Measurements from ENCODE around the gene ARL2. TPM values are rescaled to one million over a fixed set of nuclear protein-coding genes. Genes with fewer than 3 reads are reported as not detected.

ARL2 gene
- total RNA-seq, 2 experiments from 2014 or later = 114 TPM

DNA sequence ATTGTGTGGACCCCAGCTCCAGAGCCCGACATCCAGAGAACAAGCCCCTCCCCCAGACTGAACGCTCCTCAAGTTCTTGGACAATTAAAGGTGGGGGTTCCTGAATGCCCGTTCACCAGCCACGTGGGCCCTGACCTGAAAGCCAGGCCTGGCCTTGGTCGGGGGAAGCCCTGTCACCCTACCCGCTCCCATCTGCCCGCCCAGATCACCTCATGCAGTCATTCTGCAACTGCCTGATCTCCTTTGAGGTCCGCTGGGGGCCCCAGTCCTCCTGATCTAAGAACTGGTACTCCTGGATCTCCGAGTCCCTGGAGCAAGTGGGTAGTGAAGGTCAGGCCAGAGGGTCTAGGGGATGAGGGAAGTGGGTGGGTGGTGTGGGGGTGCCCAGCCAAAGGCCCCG, 53.5 kb downstream of the ARL2 start:
- DNase-seq = no peak
- no peak overlapping the region for H3K4me3 Mint-ChIP-seq

DNA sequence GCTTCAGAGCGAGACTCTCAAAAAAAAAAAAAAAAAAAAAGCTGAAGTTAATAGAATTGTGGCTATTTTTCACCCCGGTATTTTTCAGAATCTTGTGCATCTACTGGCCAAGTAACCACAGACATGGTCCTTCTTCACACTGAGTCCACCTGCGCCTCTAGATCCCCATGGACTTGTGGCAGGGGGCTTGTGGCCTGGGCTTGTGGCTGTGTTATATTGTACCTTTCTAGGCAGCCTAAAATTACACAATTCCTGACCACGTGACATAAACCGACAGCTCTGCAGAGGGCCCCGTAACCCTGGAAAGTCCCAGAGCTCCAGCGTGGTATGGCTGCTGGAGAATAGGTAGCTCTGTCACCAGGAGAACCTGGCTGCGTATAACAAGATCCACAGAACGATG, 55.3 kb downstream of the ARL2 start:
- Mint-ChIP-seq H3K36me3 (peaks cover 3% of the 10 kb centered on the region), H3K4me3 (no peak overlapping the region), H3K27ac (no peak overlapping the region), H3K27me3 (no peaks in the 10 kb centered on the region), H3K4me1 (no peaks in the 10 kb centered on the region), H3K9me3 (no peaks in the 10 kb centered on the region)
- DNase-seq = no peak

More for the DNA sequence above, 53.5 kb downstream of the ARL2 start:
- no peak overlapping the region for H3K27ac Mint-ChIP-seq
- no peaks in the 10 kb centered on the region for H3K36me3 Mint-ChIP-seq
- no peaks in the 10 kb centered on the region for H3K9me3 Mint-ChIP-seq
- no peaks in the 10 kb centered on the region for H3K4me1 Mint-ChIP-seq
- peaks cover 1% of the 10 kb centered on the region for H3K27me3 Mint-ChIP-seq

Other genes with a start within 250 kb of the ARL2 start
- gene SF1, start 235.6 kb upstream of the ARL2 start, total RNA-seq = 100 to 1,000 TPM; 453 to 463 TPM
- 10 to 100 TPM; 60.4 to 63.8 TPM for gene MAP4K2, start 210.9 kb upstream of the ARL2 start, total RNA-seq
- 10 to 100 TPM; 35.8 to 37.0 TPM for gene MEN1, start 203.6 kb upstream of the ARL2 start, total RNA-seq
- gene CDC42BPG, start 169.5 kb upstream of the ARL2 start, total RNA-seq = under 1 TPM; 0.46 to 0.54 TPM
- 100 to 1,000 TPM; 103 to 112 TPM for gene EHD1, start 135.5 kb upstream of the ARL2 start, total RNA-seq
- 10 to 100 TPM; 17.3 to 18.0 TPM for gene ATG2A, start 97.0 kb upstream of the ARL2 start, total RNA-seq
- gene PPP2R5B, start 89.5 kb upstream of the ARL2 start, total RNA-seq = 10 to 100 TPM; 11.3 to 11.4 TPM
- not detected for gene GPHA2, start 78.3 kb upstream of the ARL2 start, total RNA-seq
- gene MAJIN, start 42.1 kb upstream of the ARL2 start, total RNA-seq = under 1 TPM in 1 of 2 experiments, not detected in 1; 0.14 TPM
- gene BATF2, start 17.2 kb upstream of the ARL2 start, total RNA-seq = under 1 TPM in 1 of 2 experiments, not detected in 1; 0.08 TPM
- 1 to 10 TPM; 7.3 to 9.0 TPM for gene SNX15, start 13.3 kb downstream of the ARL2 start, total RNA-seq
- gene SAC3D1, start 27.1 kb downstream of the ARL2 start, total RNA-seq = 10 to 100 TPM; 16.2 to 17.3 TPM
- gene NAALADL1, start 44.4 kb downstream of the ARL2 start, total RNA-seq = 10 to 100 TPM in 1 of 2 experiments, 1 to 10 TPM in 1; 9.8 to 10.3 TPM
- gene CDCA5, start 69.9 kb downstream of the ARL2 start, total RNA-seq = 100 to 1,000 TPM; 130 to 134 TPM
- 10 to 100 TPM; 25.2 to 27.4 TPM for gene ZFPL1, start 70.1 kb downstream of the ARL2 start, total RNA-seq
- gene VPS51, start 82.1 kb downstream of the ARL2 start, total RNA-seq = 100 to 1,000 TPM in 1 of 2 experiments, 10 to 100 TPM in 1; 88.0 to 108 TPM
- 10 to 100 TPM; 12.3 to 14.7 TPM for gene TM7SF2, start 97.7 kb downstream of the ARL2 start, total RNA-seq
- 10 to 100 TPM; 14.9 to 15.1 TPM for gene ZNHIT2, start 103.5 kb downstream of the ARL2 start, total RNA-seq
- gene FAU, start 108.0 kb downstream of the ARL2 start, total RNA-seq = 1,000 to 10,000 TPM; 1,087 to 1,097 TPM
- gene MRPL49, start 108.2 kb downstream of the ARL2 start, total RNA-seq = 100 to 1,000 TPM in 1 of 2 experiments, 10 to 100 TPM in 1; 99.9 to 100 TPM
- 10 to 100 TPM; 27.5 to 29.3 TPM for gene SYVN1, start 120.4 kb downstream of the ARL2 start, total RNA-seq
- gene SPDYC, start 156.1 kb downstream of the ARL2 start, total RNA-seq = not detected
- gene CAPN1, start 167.8 kb downstream of the ARL2 start, total RNA-seq = 10 to 100 TPM; 57.9 to 66.7 TPM
- 10 to 100 TPM; 73.8 to 74.5 TPM for gene POLA2, start 247.8 kb downstream of the ARL2 start, total RNA-seq

Measured in activated naive CD8-positive, alpha-beta T cell treated with anti-CD3 and anti-CD28 coated beads for 36 hours (primary cell).